Eye (tissue), 1 donor: ENCODE results near the gene SRRM1.
"Not testable (repeated sequence)": the region's sequence is repeated elsewhere in the genome, so short reads cannot be mapped to it uniquely, and the experiment has no call there.

Experiments
- DNase-seq: peaks from one replicate; pipeline ENCODE4 v3.0.0-alpha.2; 2015

Gene SRRM1

DNA sequence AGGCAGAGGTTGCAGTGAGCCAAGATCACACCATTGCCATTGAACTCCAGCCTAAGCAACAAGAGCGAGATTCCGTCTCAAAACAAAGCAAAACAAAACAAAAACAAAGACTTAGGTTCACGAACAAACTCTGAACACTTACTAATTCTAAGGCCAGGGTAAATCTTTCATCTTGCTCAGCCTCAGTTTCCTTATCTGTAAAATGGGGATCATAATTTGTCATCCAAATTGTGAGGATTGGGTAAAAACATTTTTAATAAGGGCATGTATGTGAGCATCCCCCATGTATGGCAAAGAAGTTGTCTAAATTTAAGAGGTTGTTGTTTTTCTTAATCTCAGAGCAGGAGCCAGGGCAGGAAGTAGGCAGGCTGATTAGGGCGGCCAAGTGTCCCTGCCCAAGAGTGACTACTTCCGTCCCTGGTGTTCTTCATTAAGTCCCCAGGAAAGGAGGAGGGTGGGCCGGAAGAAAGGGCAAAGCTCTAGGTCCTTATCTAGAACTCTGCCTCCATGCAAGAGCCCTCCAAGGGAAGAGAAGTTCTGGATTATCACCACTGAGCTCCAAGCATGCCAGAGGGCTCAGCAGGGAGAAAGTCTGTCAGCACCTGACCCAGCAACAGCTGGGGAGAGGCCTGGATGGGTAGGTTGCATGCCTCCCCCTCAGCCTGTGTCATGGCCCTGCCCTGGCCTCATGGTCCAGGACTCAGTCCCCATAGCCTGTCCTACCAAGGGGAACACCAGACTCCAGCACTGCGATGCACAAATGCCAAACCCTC lies 52.3 kb downstream of the SRRM1 start:
- DNase-seq = no peak

DNA sequence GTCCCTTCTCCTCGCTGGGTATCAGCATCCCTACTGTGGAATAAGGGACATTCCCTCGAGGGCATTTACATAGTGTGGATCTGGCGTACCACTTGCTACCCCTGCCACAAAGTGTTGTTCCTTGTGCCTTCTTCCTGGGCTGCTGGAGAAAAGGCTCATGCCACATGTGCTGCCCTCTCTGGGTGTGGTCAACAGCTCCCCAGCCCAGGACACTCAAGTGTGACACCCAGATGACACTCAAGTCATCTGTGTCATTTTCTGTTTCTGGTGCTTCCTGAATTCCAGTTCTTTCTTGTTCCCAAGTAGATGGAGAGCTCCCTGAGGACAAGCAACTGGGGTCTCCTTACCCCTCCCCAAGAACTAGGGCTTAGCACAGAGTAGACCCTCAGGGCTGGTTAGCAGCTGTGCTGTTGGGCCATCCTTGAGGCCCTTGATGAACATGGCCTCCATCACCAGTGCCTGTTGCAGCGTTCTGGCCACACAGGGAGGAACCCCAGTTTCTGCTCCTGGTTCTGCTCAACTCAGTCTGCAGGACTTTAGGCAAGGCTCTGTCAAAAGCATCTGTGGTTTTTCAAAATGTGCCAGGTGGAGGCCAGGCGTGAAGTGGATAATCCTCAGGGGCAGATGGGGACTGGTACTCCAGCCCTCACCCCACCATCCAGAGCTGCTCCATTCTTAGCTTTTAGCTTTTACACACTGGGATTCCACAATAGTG lies 53.1 kb downstream of the SRRM1 start:
- no peak for DNase-seq

- no peak for DNase-seq
These were observed 53.7 kb downstream of the SRRM1 start for GRCh38 chr1:24696756-24697330.

DNA sequence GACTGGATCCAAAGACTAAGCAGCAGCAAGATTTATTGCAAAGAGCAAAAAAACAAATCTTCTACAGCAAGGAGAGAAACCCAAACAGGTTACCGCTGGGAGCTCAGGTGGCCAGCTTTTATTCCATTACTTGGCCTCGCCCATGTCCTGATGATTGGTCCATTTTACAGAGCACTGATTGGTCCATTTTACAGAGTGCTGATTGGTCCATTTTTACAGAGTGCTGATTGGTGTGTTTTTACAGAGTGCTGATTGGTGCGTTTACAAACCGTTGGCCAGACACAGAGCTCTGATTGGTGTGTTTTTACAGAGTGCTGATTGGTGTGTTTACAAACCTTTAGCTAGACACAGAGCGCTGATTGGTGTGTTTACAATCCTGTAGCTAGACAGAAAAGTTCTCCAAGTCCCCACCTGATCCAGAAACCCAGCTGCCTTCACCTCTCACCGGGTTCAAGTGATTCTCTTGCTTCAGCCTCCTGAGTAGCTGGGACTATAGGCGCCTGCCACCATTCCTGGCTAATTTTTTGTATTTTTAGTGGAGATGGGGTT lies 54.4 kb downstream of the SRRM1 start:
- DNase-seq = not testable (repeated sequence)

DNA sequence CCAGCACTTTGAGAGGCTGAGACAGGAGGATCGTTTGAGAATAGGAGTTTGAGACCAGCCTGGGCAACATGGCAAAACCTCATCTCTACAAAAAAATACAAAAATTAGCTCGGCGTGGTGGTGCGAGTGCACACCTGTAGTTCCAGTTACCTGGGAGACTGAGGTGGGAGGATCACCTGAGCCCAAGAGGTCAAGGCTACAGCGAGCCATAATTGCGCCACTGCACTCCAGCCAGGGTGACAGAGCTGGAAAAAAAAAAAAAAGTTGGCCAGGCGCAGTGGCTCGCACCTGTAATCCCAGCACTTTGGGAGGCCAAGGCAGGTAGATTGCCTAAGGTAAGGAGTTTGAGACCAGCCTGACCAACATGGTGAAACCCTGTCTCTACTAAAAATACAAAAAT lies 55.2 kb downstream of the SRRM1 start:
- not testable (repeated sequence) for DNase-seq

DNA sequence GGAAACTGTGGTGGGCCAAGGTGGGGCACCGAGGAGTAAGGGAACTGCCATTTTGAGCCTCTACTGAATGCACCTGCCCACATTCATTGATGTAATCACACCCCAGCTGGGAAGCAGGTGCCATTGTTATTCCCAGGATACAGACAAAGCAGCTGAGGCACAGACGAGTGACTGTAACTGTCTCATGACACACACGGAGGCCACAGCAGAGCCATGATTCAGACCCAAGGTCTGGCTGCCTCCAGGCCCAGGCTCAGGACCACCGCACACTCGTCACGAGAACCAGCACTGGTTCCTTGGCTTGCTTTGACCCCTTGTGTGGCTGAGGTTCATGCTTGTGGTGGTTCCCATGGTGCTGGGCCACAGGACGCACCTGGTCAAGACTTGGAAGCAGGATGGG lies 56.5 kb downstream of the SRRM1 start:
- no peak for DNase-seq

DNA sequence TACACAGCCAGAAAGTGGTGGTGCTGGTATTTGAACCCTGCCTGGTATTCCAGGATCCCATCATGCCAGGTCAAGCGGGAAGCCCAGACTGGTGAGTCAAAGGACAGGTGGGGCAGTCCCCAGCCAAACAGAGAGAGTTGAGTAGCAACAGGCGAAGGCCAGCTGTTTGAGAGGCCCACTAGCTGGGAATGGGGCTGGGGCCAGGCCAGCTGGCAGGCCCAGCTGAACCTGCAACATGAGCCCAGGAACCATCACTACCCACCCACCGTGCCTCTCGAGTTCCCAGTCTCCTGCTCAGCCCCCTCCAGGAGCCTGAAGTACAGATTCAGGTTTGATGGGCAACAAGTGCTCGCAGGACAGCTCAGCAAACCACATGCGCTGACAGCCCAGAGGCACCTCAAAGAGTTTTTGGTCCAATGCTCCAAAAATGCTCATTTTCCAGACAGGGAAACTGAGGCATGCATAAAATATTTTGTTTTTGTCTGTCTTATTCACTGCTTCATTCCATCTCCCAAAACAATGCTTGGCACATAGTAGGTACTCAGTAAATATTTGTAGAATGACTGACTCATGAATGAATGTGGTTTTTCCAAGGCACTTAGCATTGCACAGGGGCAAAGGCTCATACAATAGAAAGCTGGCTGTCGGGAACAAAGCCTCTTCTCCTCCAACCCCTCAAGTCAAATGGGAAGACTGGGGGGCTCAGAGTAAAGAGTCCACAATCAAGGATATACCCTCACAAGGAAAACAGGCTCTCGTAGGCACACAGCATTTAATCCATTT lies 59.6 kb downstream of the SRRM1 start:
- DNase-seq = peak; percentile 66

- peak; percentile 77 for DNase-seq
These were observed 61.5 kb downstream of the SRRM1 start for GRCh38 chr1:24704411-24705259.

- DNase-seq = peak; percentile 85
These were observed 62.4 kb downstream of the SRRM1 start for GRCh38 chr1:24705260-24706073.

- DNase-seq = not testable (repeated sequence)
These were observed 62.9 kb downstream of the SRRM1 start for GRCh38 chr1:24706074-24706389.

DNA sequence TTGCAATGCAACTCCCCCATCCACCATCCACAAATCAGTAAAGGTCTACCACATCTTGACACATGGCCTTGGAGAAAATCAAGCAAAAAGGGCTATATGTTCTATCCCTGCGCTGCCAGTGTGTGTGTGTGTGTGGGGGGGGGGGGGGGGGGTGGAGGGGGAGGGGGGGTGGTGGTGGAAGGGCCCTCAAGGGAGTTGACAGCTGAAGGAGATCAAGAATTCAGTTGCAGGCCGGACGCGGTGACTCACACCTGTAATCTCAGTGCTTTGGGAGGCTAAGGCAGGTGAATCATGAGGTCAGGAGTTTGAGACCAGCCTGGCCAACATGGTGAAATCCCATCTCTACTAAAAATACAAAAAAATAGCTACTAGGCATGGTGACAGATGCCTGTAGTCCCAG lies 64.6 kb downstream of the SRRM1 start:
- DNase-seq = no peak

- no peak for DNase-seq
These were observed 65.8 kb downstream of the SRRM1 start for GRCh38 chr1:24708938-24709337.

DNA sequence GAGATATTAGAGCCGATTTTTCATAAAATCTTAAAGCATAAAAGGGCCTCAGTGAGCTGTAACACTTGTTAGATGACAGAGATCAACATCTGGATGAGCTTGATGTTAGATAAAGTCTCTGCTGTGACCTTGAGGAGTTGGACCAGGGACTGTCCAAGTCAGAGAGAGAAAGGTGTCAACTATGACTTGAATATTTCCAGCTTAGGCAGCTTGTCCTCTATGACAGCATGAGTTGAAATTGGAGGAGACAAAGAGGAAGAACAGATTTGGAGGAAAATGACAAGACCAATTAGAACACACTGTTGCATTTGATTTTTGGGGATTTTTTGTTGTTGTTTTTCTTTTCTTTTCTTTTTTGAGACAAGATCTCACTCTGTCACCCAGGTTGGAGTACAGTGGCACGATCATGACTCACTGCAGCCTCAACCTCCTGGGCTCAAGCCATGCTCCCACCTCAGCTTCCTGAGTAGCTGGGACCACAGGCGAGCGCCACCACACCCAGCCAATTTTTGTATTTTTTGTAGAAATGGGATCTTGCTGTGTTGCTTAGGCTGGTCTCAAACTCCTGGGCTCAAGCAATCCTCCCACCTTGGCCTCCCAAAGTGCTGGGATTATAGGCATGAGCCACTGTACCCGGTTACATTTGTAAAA lies 66.8 kb downstream of the SRRM1 start:
- no peak for DNase-seq

DNA sequence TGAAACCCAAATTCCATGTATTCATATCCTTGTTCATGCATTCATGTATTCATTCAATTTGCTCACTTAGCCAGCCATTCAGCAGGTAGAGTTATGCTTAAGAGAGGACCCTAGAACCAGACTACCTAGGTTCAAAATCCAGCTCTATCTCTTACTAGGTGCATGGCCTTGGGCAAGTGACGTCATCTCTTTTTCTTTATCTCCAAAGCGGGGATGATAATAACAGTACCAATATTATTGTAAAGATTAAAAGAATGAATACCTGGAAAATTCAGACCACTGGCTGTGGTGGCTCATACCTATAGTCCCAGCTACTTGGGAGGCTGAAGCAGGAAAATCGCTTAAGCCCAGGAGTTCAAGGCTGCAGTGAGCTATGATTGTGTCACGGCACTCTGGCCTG lies 68.2 kb downstream of the SRRM1 start:
- no peak for DNase-seq

GRCh38 chr1:24713176-24713575 lies 70.1 kb downstream of the SRRM1 start:
- no peak for DNase-seq

DNA sequence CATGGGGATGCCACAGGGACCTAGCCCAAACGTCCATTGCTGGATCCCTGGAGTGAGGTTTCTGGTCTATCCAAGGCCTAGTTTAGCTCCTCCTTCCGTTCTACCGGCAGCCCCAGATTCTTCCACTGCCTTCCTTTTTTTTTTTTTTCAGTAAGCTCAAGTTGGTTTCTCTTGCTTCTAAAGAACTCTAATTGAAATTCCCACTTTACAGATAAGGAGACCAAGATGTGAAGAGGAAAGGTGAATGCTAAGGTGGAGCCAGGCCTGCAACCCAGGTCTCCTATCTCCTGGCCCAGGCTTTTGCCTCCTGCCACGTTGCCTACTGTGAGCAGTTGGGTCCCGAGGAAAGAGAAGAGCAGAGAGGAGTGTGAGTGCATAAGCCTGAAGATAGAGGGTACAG lies 70.6 kb downstream of the SRRM1 start:
- no peak for DNase-seq

GRCh38 chr1:24714859-24715520 lies 71.9 kb downstream of the SRRM1 start:
- DNase-seq = no peak

DNA sequence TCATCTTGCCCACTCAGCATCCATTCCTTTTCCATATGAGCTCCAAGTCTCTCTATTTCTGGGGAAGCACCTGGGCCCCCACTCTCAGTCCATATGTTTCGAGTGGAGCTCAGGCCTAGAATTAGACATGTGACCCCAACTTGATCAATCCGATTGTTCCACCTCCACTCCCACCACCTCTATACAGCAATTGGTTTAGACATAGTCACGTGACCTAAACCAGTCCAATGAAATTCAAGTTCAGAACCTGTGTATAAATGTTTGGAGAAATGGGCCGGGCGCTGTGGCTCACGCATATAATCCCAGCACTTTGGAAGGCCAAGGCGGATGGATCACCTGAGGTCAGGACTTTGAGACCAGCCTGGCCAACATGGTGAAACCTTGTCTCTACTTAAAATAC lies 72.6 kb downstream of the SRRM1 start:
- no peak for DNase-seq

- no peak for DNase-seq
These were observed 75.0 kb downstream of the SRRM1 start for GRCh38 chr1:24717887-24718650.
